ENCODE measurements around the gene USH2A. TPM values are rescaled to one million over a fixed set of nuclear protein-coding genes. Genes with fewer than 3 reads are reported as not detected.

USH2A gene
- total RNA-seq, result under 1 TPM; 0.20 to 0.39 TPM
- polyA plus RNA-seq (ENCODE audit: insufficient read length in 2 of 2), result under 1 TPM; 0.09 to 0.11 TPM
- long read RNA-seq, donor 1, result 0 reads
- long read RNA-seq, donor 2, result 0 reads
- long read RNA-seq, donor 3, result 0 reads
- long read RNA-seq, donor 4, result 0 reads

GRCh38 chr1:216422821-216423520, at the start of gene USH2A:
TSS of gene USH2A (minus strand) at chr1:216423448. CDS start at chr1:216422336, 1,112 bp downstream.
- H3K27ac ChIP-seq (ENCODE audit: low read depth, low read length), result no peak within 1 kb of the TSS
- no peaks in the 10 kb centered on the region for H3K27me3 ChIP-seq (ENCODE audit: control insufficient read depth, insufficient read depth, low read length)
- peak in 5 of 6 donors; percentile 7 to 85 (median 29) for DNase-seq (ENCODE audit: low read depth in 4 of 6, low spot score in 6 of 6)
- no peaks in the 10 kb centered on the region for H3K9me3 ChIP-seq (ENCODE audit: control insufficient read depth, insufficient read depth, low read length)
- H3K4me1 ChIP-seq (ENCODE audit: control insufficient read depth, insufficient read depth, low read length), result no peaks in the 10 kb centered on the region
- H3K4me3 ChIP-seq (ENCODE audit: low read depth, low read length), result no peak within 1 kb of the TSS
- H3K36me3 ChIP-seq (ENCODE audit: control insufficient read depth, insufficient read depth, low read length), result no peaks in the 10 kb centered on the region
- WGBS (ENCODE audit: insufficient coverage), result 27% methylated on average over 4 of the region's 5 CpGs

DNA sequence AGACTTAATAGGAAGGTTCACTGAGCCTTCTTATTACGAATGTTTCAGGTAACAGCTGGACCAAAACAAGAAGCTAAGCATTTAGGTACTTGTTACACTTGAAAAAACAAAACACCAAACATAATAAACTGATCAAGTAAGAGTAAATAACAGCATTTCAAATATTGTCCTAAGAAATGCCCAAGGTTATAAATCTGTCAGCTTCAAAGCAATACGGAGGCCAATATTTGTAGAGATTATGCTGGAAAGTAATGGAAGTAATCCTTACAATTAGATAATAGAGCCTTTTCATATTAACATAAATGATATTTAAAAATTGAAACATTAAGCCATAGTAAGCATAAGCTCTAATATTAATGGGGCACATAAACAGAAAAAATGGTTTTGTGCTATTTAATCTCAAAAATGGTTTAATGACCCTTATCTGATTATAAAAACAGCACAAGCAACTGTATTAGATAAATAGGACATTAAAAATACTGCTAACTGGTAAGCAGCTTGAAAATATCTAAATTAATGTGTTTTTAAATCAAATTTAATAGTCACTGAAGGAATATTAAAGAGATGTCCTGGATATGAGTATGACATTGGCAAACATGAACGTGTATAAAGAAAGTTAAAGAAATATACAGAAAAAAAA, 43.0 kb upstream of the USH2A start:
- H3K9me3 ChIP-seq (ENCODE audit: control insufficient read depth, insufficient read depth, low read length), result no peaks in the 10 kb centered on the region
- H3K4me3 ChIP-seq (ENCODE audit: low read depth, low read length), result no peak overlapping the region
- H3K36me3 ChIP-seq (ENCODE audit: control insufficient read depth, insufficient read depth, low read length), result no peaks in the 10 kb centered on the region
- DNase-seq (ENCODE audit: low read depth in 4 of 6, low spot score in 6 of 6), result no peak
- H3K27me3 ChIP-seq (ENCODE audit: control insufficient read depth, insufficient read depth, low read length), result no peaks in the 10 kb centered on the region
- WGBS (ENCODE audit: insufficient coverage), result no CpG with 5 or more reads among the region's 3 CpGs
- no peaks in the 10 kb centered on the region for H3K4me1 ChIP-seq (ENCODE audit: control insufficient read depth, insufficient read depth, low read length)
- H3K27ac ChIP-seq (ENCODE audit: low read depth, low read length), result no peak overlapping the region

GRCh38 chr1:216464489-216464888, 41.2 kb upstream of the USH2A start:
- H3K4me3 ChIP-seq (ENCODE audit: low read depth, low read length), result no peak overlapping the region
- H3K27me3 ChIP-seq (ENCODE audit: control insufficient read depth, insufficient read depth, low read length), result no peaks in the 10 kb centered on the region
- no peak for DNase-seq (ENCODE audit: low read depth in 4 of 6, low spot score in 6 of 6)
- no peaks in the 10 kb centered on the region for H3K36me3 ChIP-seq (ENCODE audit: control insufficient read depth, insufficient read depth, low read length)
- WGBS (ENCODE audit: insufficient coverage), result no CpG with 5 or more reads among the region's 1 CpG
- H3K4me1 ChIP-seq (ENCODE audit: control insufficient read depth, insufficient read depth, low read length), result no peaks in the 10 kb centered on the region
- H3K9me3 ChIP-seq (ENCODE audit: control insufficient read depth, insufficient read depth, low read length), result no peaks in the 10 kb centered on the region
- no peak overlapping the region for H3K27ac ChIP-seq (ENCODE audit: low read depth, low read length)

DNA sequence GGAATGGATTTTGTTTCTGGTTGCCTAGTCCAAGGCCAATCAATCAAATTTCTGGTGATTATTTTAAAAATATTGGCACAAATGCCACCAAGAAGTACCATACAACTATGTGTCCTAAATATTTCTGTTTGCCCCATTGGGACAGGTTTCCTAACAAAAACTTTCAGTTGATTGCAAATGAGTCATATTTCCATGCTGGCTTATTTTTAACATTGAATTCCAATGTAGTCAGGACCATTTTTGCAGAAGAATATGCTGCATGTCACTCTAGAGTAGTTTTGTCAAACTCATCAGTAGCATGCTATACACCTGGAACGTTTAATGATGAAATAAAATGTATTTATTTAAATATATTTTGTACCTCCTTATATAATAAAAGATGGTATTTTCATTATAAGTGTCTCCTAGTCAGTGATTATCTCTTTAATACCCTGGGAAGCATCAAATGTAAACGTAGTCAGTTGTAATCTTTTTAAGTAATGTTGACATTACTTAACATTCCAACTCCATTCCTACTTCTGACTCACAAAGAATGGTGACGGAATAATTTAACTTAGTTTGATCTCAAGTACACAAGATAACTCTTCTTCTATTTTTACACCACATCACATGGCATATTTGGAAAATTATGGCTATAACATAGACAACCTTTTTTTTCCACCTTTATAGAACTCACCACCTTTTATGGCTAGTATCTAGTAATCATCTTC, 39.0 kb upstream of the USH2A start:
- Histone ChIP-seq H3K9me3 (ENCODE audit: control insufficient read depth, insufficient read depth, low read length) (no peaks in the 10 kb centered on the region), H3K36me3 (ENCODE audit: control insufficient read depth, insufficient read depth, low read length) (no peaks in the 10 kb centered on the region), H3K27me3 (ENCODE audit: control insufficient read depth, insufficient read depth, low read length) (no peaks in the 10 kb centered on the region), H3K4me3 (ENCODE audit: low read depth, low read length) (no peak overlapping the region), H3K4me1 (ENCODE audit: control insufficient read depth, insufficient read depth, low read length) (no peaks in the 10 kb centered on the region), H3K27ac (ENCODE audit: low read depth, low read length) (no peak overlapping the region)
- WGBS (ENCODE audit: insufficient coverage), result no CpG with 5 or more reads among the region's 3 CpGs
- no peak for DNase-seq (ENCODE audit: low read depth in 4 of 6, low spot score in 6 of 6)

GRCh38 chr1:216461466-216461865, 38.2 kb upstream of the USH2A start:
- H3K27me3 ChIP-seq (ENCODE audit: control insufficient read depth, insufficient read depth, low read length), result no peaks in the 10 kb centered on the region
- H3K4me1 ChIP-seq (ENCODE audit: control insufficient read depth, insufficient read depth, low read length), result no peaks in the 10 kb centered on the region
- H3K9me3 ChIP-seq (ENCODE audit: control insufficient read depth, insufficient read depth, low read length), result no peaks in the 10 kb centered on the region
- H3K36me3 ChIP-seq (ENCODE audit: control insufficient read depth, insufficient read depth, low read length), result no peaks in the 10 kb centered on the region
- H3K27ac ChIP-seq (ENCODE audit: low read depth, low read length), result no peak overlapping the region
- no peak overlapping the region for H3K4me3 ChIP-seq (ENCODE audit: low read depth, low read length)
- DNase-seq (ENCODE audit: low read depth in 4 of 6, low spot score in 6 of 6), result no peak

DNA sequence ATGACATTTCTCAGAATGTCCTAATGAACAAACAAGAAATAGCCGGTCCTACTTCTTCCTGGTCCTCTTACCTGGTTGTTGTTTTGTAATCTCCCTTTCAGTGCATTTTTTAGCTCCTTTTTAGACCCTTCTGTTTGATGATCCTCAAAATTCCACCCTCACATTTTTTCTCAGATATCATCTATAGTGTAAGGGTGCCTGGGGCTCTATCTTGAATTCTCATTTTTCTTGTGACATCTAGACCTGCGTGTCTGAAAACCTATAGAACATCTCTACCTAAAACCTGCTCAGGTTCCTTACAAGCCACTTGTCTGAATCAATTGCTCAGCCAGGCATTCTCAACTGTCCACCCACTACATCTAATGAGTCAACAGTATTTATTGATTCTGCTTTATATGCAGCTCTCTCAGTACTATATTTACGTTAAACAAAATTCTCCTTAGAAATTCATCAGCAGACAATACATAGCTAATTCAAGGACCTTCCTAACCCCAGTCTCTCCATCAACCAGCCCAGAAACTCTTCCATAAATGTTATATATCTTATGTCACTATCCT, 36.5 kb upstream of the USH2A start:
- H3K27me3 ChIP-seq (ENCODE audit: control insufficient read depth, insufficient read depth, low read length), result no peaks in the 10 kb centered on the region
- no peaks in the 10 kb centered on the region for H3K9me3 ChIP-seq (ENCODE audit: control insufficient read depth, insufficient read depth, low read length)
- WGBS (ENCODE audit: insufficient coverage), result 100% methylated on average over 2 of the region's 3 CpGs
- no peak for DNase-seq (ENCODE audit: low read depth in 4 of 6, low spot score in 6 of 6)
- H3K27ac ChIP-seq (ENCODE audit: low read depth, low read length), result no peak overlapping the region
- no peaks in the 10 kb centered on the region for H3K36me3 ChIP-seq (ENCODE audit: control insufficient read depth, insufficient read depth, low read length)
- no peak overlapping the region for H3K4me3 ChIP-seq (ENCODE audit: low read depth, low read length)
- no peaks in the 10 kb centered on the region for H3K4me1 ChIP-seq (ENCODE audit: control insufficient read depth, insufficient read depth, low read length)

DNA sequence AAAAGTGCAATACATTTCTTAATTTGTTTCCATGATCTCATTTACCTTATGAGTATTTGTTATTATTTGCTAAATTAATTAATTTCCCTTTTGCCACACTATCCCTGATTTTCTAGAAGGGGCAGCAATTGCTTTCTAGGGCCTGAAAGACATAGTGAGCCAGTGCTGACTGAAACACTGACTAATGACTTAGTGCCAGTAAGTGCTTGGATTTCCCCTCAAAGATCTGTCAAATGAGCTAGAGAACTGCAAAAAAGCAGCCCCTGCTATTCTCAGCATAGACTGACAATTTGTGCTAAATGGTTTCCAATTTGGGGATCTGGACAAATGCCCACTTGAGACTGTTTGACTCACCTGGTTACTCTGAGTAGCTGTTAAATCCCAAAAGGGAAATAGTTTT, 35.6 kb upstream of the USH2A start:
- H3K9me3 ChIP-seq (ENCODE audit: control insufficient read depth, insufficient read depth, low read length), result no peaks in the 10 kb centered on the region
- DNase-seq (ENCODE audit: low read depth in 4 of 6, low spot score in 6 of 6), result no peak
- no peaks in the 10 kb centered on the region for H3K4me1 ChIP-seq (ENCODE audit: control insufficient read depth, insufficient read depth, low read length)
- no peak overlapping the region for H3K4me3 ChIP-seq (ENCODE audit: low read depth, low read length)
- H3K36me3 ChIP-seq (ENCODE audit: control insufficient read depth, insufficient read depth, low read length), result no peaks in the 10 kb centered on the region
- H3K27me3 ChIP-seq (ENCODE audit: control insufficient read depth, insufficient read depth, low read length), result no peaks in the 10 kb centered on the region
- no peak overlapping the region for H3K27ac ChIP-seq (ENCODE audit: low read depth, low read length)

- no peak for DNase-seq (ENCODE audit: low read depth in 4 of 6, low spot score in 6 of 6)
- no peaks in the 10 kb centered on the region for H3K9me3 ChIP-seq (ENCODE audit: control insufficient read depth, insufficient read depth, low read length)
- no peaks in the 10 kb centered on the region for H3K27me3 ChIP-seq (ENCODE audit: control insufficient read depth, insufficient read depth, low read length)
- no peaks in the 10 kb centered on the region for H3K4me1 ChIP-seq (ENCODE audit: control insufficient read depth, insufficient read depth, low read length)
- no peak overlapping the region for H3K4me3 ChIP-seq (ENCODE audit: low read depth, low read length)
- H3K36me3 ChIP-seq (ENCODE audit: control insufficient read depth, insufficient read depth, low read length), result no peaks in the 10 kb centered on the region
- H3K27ac ChIP-seq (ENCODE audit: low read depth, low read length), result no peak overlapping the region
These were observed 34.1 kb upstream of the USH2A start for GRCh38 chr1:216457356-216457755.

DNA sequence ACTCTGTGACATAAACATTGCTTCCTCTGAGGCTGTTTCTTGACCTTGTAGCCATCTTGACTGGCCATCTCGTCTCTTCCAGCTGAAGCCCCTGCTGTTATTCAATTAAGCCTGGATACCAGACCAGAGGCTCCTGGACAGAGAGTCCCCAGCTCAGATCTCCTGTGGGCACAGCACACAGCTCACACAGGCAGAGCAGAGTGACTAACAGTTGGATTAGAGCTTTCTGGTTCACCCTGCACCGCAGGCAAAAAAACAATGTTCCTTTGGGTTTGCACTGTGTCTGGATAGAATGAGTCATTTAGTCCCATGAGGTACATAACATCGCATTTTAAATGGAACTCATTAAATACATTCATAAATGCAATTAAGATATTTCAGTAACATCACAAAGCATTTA, 33.4 kb upstream of the USH2A start:
- Histone ChIP-seq H3K27me3 (ENCODE audit: control insufficient read depth, insufficient read depth, low read length) (no peaks in the 10 kb centered on the region), H3K36me3 (ENCODE audit: control insufficient read depth, insufficient read depth, low read length) (no peaks in the 10 kb centered on the region), H3K4me3 (ENCODE audit: low read depth, low read length) (no peak overlapping the region), H3K9me3 (ENCODE audit: control insufficient read depth, insufficient read depth, low read length) (no peaks in the 10 kb centered on the region), H3K27ac (ENCODE audit: low read depth, low read length) (no peak overlapping the region), H3K4me1 (ENCODE audit: control insufficient read depth, insufficient read depth, low read length) (no peaks in the 10 kb centered on the region)
- 55% methylated on average over 1 of the region's 3 CpGs for WGBS (ENCODE audit: insufficient coverage)
- DNase-seq (ENCODE audit: low read depth in 4 of 6, low spot score in 6 of 6), result no peak
